ENCODE results near the gene SBF2. TPM values are rescaled to one million over a fixed set of nuclear protein-coding genes. Genes with fewer than 3 reads are reported as not detected.
"Not testable (repeated sequence)": the region's sequence is repeated elsewhere in the genome, so short reads cannot be mapped to it uniquely, and the experiment has no call there.

Gene SBF2
- total and polyA plus RNA-seq, 9 of the 15 experiments (the other 6 are each of a cell fraction or from before 2014, with no cell fraction given): 0.80 to 9.5 (median 5.0) TPM

DNA sequence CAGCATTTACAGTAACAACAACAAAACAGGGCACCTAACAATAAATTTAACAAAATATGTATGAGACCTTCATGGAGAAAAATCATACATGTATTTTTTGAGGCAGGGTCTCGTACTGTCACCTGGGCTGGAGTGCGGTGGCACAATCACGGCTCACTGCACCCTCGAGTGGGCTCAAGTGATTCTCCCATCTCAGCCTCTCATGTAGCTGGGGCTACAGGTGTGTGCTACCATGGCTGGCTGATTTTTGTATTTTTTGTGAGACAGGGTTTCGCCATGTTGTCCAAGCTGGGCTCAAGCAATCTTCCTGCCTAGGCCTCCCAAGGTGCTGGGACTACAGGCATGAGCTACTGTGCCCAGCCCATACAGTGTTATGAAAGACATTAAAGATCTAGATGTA is 352.0 kb downstream of the SBF2 start:
- Histone ChIP-seq H3K27me3 (ENCODE audit: control insufficient read depth in 2 of 2, insufficient read depth in 2 of 2, low read length in 2 of 2) (0 out of 5 replicates have a peak, but pooled peaks cover 0 to 2% of the 10 kb centered on the region in 2 experiments), H3K9me1 (ENCODE audit: control insufficient read depth, insufficient read depth, low read length) (no peaks in the 10 kb centered on the region), H3K79me2 (ENCODE audit: control insufficient read depth, insufficient read depth, low read length) (no peaks in the 10 kb centered on the region), H3K9me3 (replicated peaks; ENCODE audit: control insufficient read depth, insufficient read depth, low read depth, low read length) (no peaks in the 10 kb centered on the region), H3K9ac (ENCODE audit: insufficient read depth in 1 of 2, low read depth in 2 of 2, low read length in 2 of 2) (no peak overlapping the region), H3K27ac (ENCODE audit: extremely low read depth, low read depth, low read length) (no peak overlapping the region), H3K4me1 (replicated peaks in 1 of 2; ENCODE audit: control insufficient read depth in 2 of 2, insufficient read depth in 2 of 2, low read length in 2 of 2) (no peaks in the 10 kb centered on the region), H2AFZ (ENCODE audit: low read depth, low read length) (no peak overlapping the region), H4K20me1 (replicated peaks; ENCODE audit: control insufficient read depth, insufficient read depth, low read length) (no peaks in the 10 kb centered on the region), H3K4me2 (ENCODE audit: insufficient read depth, low read length) (no peak overlapping the region), H3K4me3 (no peak overlapping the region), H3K36me3 (ENCODE audit: control insufficient read depth, insufficient read depth, low read length) (no peaks in the 10 kb centered on the region)
- no peak for FAIRE-seq
- no peak for ATAC-seq
- ChIA-PET POLR2A (no interaction called here), CTCF (ENCODE audit: low intra/inter-chr PET ratio) (no interaction called here)
- no peak for TF ChIP-seq MYNN (IDR thresholded peaks at IDR 0.05)
- no peak for TF ChIP-seq MYNN (CRISPR knock-in tag; IDR thresholded peaks at IDR 0.05)
- no peak for TF ChIP-seq SMARCC2 (IDR thresholded peaks at IDR 0.05; ENCODE audit: low read depth)
- TF ChIP-seq, protein P1, sequence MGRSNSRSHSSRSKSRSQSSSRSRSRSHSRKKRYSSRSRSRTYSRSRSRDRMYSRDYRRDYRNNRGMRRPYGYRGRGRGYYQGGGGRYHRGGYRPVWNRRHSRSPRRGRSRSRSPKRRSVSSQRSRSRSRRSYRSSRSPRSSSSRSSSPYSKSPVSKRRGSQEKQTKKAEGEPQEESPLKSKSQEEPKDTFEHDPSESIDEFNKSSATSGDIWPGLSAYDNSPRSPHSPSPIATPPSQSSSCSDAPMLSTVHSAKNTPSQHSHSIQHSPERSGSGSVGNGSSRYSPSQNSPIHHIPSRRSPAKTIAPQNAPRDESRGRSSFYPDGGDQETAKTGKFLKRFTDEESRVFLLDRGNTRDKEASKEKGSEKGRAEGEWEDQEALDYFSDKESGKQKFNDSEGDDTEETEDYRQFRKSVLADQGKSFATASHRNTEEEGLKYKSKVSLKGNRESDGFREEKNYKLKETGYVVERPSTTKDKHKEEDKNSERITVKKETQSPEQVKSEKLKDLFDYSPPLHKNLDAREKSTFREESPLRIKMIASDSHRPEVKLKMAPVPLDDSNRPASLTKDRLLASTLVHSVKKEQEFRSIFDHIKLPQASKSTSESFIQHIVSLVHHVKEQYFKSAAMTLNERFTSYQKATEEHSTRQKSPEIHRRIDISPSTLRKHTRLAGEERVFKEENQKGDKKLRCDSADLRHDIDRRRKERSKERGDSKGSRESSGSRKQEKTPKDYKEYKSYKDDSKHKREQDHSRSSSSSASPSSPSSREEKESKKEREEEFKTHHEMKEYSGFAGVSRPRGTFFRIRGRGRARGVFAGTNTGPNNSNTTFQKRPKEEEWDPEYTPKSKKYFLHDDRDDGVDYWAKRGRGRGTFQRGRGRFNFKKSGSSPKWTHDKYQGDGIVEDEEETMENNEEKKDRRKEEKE (IDR thresholded peaks at IDR 0.05; ENCODE audit: borderline replicate concordance in 1 of 2, control insufficient read depth in 1 of 2, low read depth in 2 of 2, low read length in 1 of 2): no peak
- TF ChIP-seq RBFOX2 (IDR thresholded peaks at IDR 0.05; ENCODE audit: low read depth, low read length): no peak
- no peak for TF ChIP-seq HDAC2 (IDR thresholded peaks at IDR 0.05)
- TF ChIP-seq, protein P2, sequence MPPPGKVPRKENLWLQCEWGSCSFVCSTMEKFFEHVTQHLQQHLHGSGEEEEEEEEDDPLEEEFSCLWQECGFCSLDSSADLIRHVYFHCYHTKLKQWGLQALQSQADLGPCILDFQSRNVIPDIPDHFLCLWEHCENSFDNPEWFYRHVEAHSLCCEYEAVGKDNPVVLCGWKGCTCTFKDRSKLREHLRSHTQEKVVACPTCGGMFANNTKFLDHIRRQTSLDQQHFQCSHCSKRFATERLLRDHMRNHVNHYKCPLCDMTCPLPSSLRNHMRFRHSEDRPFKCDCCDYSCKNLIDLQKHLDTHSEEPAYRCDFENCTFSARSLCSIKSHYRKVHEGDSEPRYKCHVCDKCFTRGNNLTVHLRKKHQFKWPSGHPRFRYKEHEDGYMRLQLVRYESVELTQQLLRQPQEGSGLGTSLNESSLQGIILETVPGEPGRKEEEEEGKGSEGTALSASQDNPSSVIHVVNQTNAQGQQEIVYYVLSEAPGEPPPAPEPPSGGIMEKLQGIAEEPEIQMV (tag; conservative IDR thresholded peaks at IDR 0.05; ENCODE audit: low read depth): no peak
- no peak for TF ChIP-seq TBL1XR1 (IDR thresholded peaks at IDR 0.05; ENCODE audit: low read length in 2 of 2)
- TF ChIP-seq IRF2 (CRISPR knock-in tag; IDR thresholded peaks at IDR 0.05): no peak
- TF ChIP-seq, protein P3, sequence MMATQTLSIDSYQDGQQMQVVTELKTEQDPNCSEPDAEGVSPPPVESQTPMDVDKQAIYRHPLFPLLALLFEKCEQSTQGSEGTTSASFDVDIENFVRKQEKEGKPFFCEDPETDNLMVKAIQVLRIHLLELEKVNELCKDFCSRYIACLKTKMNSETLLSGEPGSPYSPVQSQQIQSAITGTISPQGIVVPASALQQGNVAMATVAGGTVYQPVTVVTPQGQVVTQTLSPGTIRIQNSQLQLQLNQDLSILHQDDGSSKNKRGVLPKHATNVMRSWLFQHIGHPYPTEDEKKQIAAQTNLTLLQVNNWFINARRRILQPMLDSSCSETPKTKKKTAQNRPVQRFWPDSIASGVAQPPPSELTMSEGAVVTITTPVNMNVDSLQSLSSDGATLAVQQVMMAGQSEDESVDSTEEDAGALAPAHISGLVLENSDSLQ (IDR thresholded peaks at IDR 0.05): no peak
- intact Hi-C loops (cut with micrococcal nuclease): no loop called here
- WGBS (ENCODE audit: insufficient coverage, low coverage, missing lambda C conversion rate): 7% methylated on average over 5 of the region's 5 CpGs
- no TSS peak for BruUV-seq (replicated peaks)
- DNase-seq (ENCODE audit: extremely low read depth in 1 of 4, low spot score in 3 of 4): no peak
- in situ Hi-C loops (cut with MboI): no loop called here

- H3K27me3 ChIP-seq (ENCODE audit: control insufficient read depth in 2 of 2, insufficient read depth in 2 of 2, low read length in 2 of 2); H2AFZ ChIP-seq (ENCODE audit: low read depth, low read length); ATAC-seq; DNase-seq (ENCODE audit: extremely low read depth in 1 of 4, low spot score in 3 of 4); BruUV-seq (replicated peaks); H3K36me3 ChIP-seq (ENCODE audit: control insufficient read depth, insufficient read depth, low read length); FAIRE-seq; H4K20me1 ChIP-seq (replicated peaks; ENCODE audit: control insufficient read depth, insufficient read depth, low read length); H3K9me3 ChIP-seq (replicated peaks; ENCODE audit: control insufficient read depth, insufficient read depth, low read depth, low read length); H3K79me2 ChIP-seq (ENCODE audit: control insufficient read depth, insufficient read depth, low read length); in situ Hi-C loops (cut with MboI); H3K4me3 ChIP-seq; H3K9ac ChIP-seq (ENCODE audit: insufficient read depth in 1 of 2, low read depth in 2 of 2, low read length in 2 of 2); POLR2A ChIA-PET; H3K27ac ChIP-seq (ENCODE audit: extremely low read depth, low read depth, low read length); H3K4me2 ChIP-seq (ENCODE audit: insufficient read depth, low read length); H3K4me1 ChIP-seq (replicated peaks in 1 of 2; ENCODE audit: control insufficient read depth in 2 of 2, insufficient read depth in 2 of 2, low read length in 2 of 2); intact Hi-C loops (cut with micrococcal nuclease); CTCF ChIA-PET (ENCODE audit: low intra/inter-chr PET ratio); H3K9me1 ChIP-seq (ENCODE audit: control insufficient read depth, insufficient read depth, low read length): not testable (repeated sequence)
- WGBS (ENCODE audit: insufficient coverage, low coverage, missing lambda C conversion rate): 33% methylated on average over 11 of the region's 11 CpGs
Observed at GRCh38 chr11:9939150-9939549, 354.9 kb downstream of the SBF2 start.
